Measurements from ENCODE around the gene CCDC182.
A peak's percentile ranks its signal among the peaks of the same experiment; 100 is the strongest.

The CCDC182 gene

GRCh38 chr17:57746221-57746620 is 1.1 kb upstream of the CCDC182 start:
- Mint-ChIP-seq H3K4me3 (no peak overlapping the region), H3K4me1 (peaks cover 19% of the 10 kb centered on the region), H3K27ac (no peak overlapping the region), H3K27me3 (no peaks in the 10 kb centered on the region), H3K9me3 (no peaks in the 10 kb centered on the region)
- no peak for DNase-seq
- ATAC-seq: no peak

DNA sequence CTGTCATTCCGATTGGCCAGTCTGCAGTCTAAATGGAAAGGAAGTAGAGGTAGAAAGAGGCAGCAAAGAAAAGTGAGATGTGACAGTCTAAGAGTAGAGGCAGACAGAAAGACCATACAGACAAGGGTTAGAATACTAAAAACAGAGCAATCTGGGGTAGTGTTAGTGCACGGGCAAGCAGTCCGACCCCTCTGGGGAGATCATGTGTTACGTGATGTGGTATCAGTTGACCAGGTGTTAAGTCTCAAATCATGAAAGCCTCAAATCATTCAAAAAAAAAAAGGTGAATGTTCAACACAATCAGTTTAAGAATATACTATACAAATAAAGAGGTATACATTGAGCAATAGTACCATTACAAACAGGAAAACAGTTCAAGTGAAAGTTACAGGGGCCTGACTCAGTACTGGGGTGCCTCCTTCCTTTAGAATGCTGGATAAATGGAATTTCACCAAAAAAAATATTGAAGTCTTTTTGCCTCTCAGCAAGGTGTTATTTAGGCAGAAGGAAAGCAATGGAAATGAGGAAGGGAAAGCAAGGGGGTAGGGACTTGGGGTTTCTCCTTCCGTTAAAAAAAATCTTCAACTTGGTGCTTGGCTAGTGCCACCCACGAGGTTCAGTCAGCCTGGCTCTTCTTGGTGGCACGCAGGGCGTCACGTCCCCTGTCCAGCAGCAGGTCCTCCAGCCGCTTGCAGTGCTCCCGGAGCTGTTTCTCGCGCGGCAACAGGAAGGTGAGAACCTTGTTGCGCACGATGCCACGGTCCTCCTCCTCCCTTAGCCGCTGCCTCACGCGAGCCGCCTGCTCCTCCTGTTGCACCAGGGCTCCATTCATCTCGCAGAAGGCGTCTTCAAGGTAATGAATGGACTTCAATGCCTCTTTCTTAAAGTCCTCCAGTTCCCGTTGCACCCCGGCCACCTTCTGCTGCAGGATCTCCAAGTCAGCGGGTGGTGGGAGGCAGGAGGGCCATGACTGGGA is 616 bp downstream of the CCDC182 start:
- Mint-ChIP-seq H3K4me1 (peaks cover 13% of the 10 kb centered on the region), H3K4me3 (no peak overlapping the region), H3K27ac (no peak overlapping the region), H3K27me3 (no peaks in the 10 kb centered on the region), H3K9me3 (no peaks in the 10 kb centered on the region)
- ATAC-seq (no peak), DNase-seq (no peak)

DNA sequence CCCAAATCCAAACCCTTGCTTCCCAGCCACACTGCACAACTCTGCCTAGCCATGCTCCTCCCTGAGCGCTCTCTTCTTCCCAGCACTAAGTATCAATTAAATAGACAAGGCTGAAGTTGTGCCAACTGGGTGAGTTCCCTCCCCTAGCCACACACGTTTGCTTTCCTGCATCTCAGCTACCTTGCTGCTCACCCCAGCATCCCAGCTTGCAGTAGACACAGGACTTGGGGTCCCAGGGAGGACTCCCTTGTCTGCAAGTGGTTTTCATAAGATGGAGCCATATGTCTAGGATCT is 4.9 kb downstream of the CCDC182 start:
- no peak overlapping the region for H3K27ac Mint-ChIP-seq
- H3K27me3 Mint-ChIP-seq: no peaks in the 10 kb centered on the region
- ATAC-seq: peak; percentile 7

DNA sequence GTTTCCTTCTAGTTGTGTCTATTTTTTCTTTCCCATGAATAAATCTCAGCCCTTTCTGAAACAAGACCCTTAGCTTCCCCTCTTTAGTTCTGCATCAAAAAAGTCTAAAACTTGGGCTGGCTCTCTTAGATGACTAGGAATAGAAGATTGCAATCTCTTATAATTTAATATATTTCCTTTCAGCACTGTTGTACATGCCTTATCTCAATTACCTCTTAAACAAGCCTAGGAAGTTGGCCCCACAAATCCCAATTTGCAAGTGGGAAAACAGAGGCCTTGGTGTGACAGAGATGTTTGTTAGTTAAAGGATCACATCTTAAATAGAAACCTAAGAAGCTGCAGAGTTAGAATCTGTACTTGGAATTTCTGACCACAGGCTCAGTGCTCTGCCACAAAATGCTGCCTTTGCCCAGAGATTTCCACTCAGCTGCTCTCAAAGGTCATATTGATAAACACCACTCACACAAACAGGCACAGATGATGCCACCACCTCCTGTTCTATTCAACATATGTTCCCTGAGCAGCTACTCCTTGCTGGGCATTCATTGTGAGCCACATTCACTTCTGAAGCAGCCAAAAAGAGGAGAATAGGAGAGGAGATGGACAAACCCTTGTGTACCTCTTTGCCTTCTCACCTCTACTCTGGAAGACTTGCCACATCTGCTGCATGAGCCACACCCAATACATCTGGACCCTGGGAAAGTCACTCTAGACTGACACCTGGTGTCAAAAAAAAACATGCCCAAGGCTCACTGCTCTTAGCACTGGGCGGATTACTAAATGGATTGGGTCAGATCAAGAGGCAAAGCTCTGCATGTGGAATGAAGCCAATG is 5.5 kb downstream of the CCDC182 start:
- ATAC-seq (peak; percentile 90), DNase-seq (peak in 1 of 2 donors; percentile 26)
- no peaks in the 10 kb centered on the region for H3K9me3 Mint-ChIP-seq

More for the DNA sequence above, 4.9 kb downstream of the CCDC182 start:
- DNase-seq: no peak
- Mint-ChIP-seq H3K9me3 (no peaks in the 10 kb centered on the region), H3K4me3 (no peak overlapping the region), H3K4me1 (peaks cover 7% of the 10 kb centered on the region)

GRCh38 chr17:57737450-57737849 is 7.6 kb downstream of the CCDC182 start:
- peaks cover 7% of the 10 kb centered on the region for H3K4me1 Mint-ChIP-seq
- ATAC-seq (no peak), DNase-seq (no peak)
- no peaks in the 10 kb centered on the region for H3K9me3 Mint-ChIP-seq
- H3K27ac Mint-ChIP-seq: no peak overlapping the region
- no peak overlapping the region for H3K4me3 Mint-ChIP-seq
- H3K27me3 Mint-ChIP-seq: no peaks in the 10 kb centered on the region

More for the DNA sequence above, 5.5 kb downstream of the CCDC182 start:
- no peak overlapping the region for H3K27ac Mint-ChIP-seq
- H3K4me1 Mint-ChIP-seq: peaks cover 7% of the 10 kb centered on the region
- no peaks in the 10 kb centered on the region for H3K27me3 Mint-ChIP-seq
- no peak overlapping the region for H3K4me3 Mint-ChIP-seq

- Mint-ChIP-seq H3K4me1 (peaks cover 7% of the 10 kb centered on the region), H3K27me3 (no peaks in the 10 kb centered on the region), H3K27ac (no peak overlapping the region), H3K9me3 (no peaks in the 10 kb centered on the region), H3K4me3 (no peak overlapping the region)
- ATAC-seq (peak; percentile 59), DNase-seq (peak in 1 of 2 donors; percentile 21)
Measured at GRCh38 chr17:57735707-57736106, 9.4 kb downstream of the CCDC182 start.

- DNase-seq: no peak
- H3K4me1 Mint-ChIP-seq: peaks cover 6% of the 10 kb centered on the region
- H3K4me3 Mint-ChIP-seq: no peak overlapping the region
- peak overlapping the region in 1 of 2 donors; percentile 29 for H3K27ac Mint-ChIP-seq
- no peak for ATAC-seq
- H3K27me3 Mint-ChIP-seq: no peaks in the 10 kb centered on the region
- no peaks in the 10 kb centered on the region for H3K9me3 Mint-ChIP-seq
Measured at GRCh38 chr17:57735230-57735629, 9.9 kb downstream of the CCDC182 start.

DNA sequence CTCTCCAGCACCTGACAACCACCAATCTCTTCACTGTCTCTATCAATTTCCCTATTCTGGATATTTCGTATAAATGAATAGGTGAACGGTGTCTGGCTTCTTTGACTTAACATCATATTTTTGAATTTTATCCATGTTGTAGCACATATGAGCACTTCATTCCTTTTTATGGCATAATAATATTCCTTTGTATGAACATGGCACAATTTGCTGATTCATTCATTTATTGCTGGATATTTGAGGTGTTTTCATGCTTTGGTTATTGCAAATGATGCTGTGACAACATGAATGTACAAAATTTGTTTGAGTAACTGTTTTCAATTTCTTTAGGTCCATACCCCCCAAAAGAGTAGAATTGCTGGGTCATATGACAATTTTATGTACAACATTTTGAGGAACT is 12.0 kb downstream of the CCDC182 start:
- no peaks in the 10 kb centered on the region for H3K27me3 Mint-ChIP-seq
- ATAC-seq: no peak
- H3K4me1 Mint-ChIP-seq: no peaks in the 10 kb centered on the region
- no peak for DNase-seq
- no peak overlapping the region for H3K27ac Mint-ChIP-seq
- H3K4me3 Mint-ChIP-seq: no peak overlapping the region
- no peaks in the 10 kb centered on the region for H3K9me3 Mint-ChIP-seq

GRCh38 chr17:57732062-57732461 is 13.0 kb downstream of the CCDC182 start:
- no peaks in the 10 kb centered on the region for H3K27me3 Mint-ChIP-seq
- no peak overlapping the region for H3K27ac Mint-ChIP-seq
- DNase-seq: no peak
- no peaks in the 10 kb centered on the region for H3K9me3 Mint-ChIP-seq
- no peak for ATAC-seq
- H3K4me1 Mint-ChIP-seq: no peaks in the 10 kb centered on the region
- no peak overlapping the region for H3K4me3 Mint-ChIP-seq

GRCh38 chr17:57730026-57730701 is 14.9 kb downstream of the CCDC182 start:
- peak; percentile 43 for ATAC-seq
- H3K27me3 Mint-ChIP-seq: no peaks in the 10 kb centered on the region
- no peaks in the 10 kb centered on the region for H3K4me1 Mint-ChIP-seq
- H3K9me3 Mint-ChIP-seq: no peaks in the 10 kb centered on the region
- no peak overlapping the region for H3K27ac Mint-ChIP-seq
- no peak overlapping the region for H3K4me3 Mint-ChIP-seq
- DNase-seq: no peak

- DNase-seq (no peak), ATAC-seq (no peak)
- no peaks in the 10 kb centered on the region for H3K9me3 Mint-ChIP-seq
- H3K27ac Mint-ChIP-seq: no peak overlapping the region
- H3K4me1 Mint-ChIP-seq: peaks cover 6% of the 10 kb centered on the region
- H3K4me3 Mint-ChIP-seq: no peak overlapping the region
- H3K27me3 Mint-ChIP-seq: no peaks in the 10 kb centered on the region
Measured at GRCh38 chr17:57727630-57728175, 17.4 kb downstream of the CCDC182 start.

GRCh38 chr17:57726838-57727237 is 18.3 kb downstream of the CCDC182 start:
- H3K4me3 Mint-ChIP-seq: no peak overlapping the region
- H3K9me3 Mint-ChIP-seq: no peaks in the 10 kb centered on the region
- DNase-seq (no peak), ATAC-seq (no peak)
- H3K27ac Mint-ChIP-seq: no peak overlapping the region
- peaks cover 6% of the 10 kb centered on the region for H3K4me1 Mint-ChIP-seq
- H3K27me3 Mint-ChIP-seq: no peaks in the 10 kb centered on the region

- DNase-seq (no peak), ATAC-seq (no peak)
- Mint-ChIP-seq H3K4me3 (no peak overlapping the region), H3K27me3 (no peaks in the 10 kb centered on the region), H3K9me3 (no peaks in the 10 kb centered on the region), H3K27ac (peak overlapping the region in 1 of 2 donors; percentile 57), H3K4me1 (peaks cover 6% of the 10 kb centered on the region)
Measured at GRCh38 chr17:57726213-57726790, 18.8 kb downstream of the CCDC182 start.

DNA sequence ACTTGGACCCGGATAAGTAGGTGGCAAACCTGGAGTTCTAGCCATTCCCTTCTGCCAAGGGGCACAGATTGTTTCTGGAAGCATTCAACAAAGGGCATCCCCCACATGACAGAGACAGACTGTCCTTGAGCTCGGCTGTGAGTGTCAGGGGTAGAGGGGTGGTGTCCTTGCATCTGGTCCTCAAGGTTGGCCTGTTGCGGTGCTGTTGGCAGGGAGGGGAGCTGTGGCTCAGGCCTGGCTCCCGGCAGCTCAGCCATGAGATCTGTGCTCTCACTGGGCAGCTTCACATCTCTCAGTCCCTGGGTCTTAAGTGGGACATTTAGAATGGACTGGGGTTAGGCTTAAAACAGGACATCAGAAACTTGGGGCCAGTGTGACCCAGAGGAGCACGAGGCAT is 20.4 kb downstream of the CCDC182 start:
- no peak for DNase-seq
- ATAC-seq: no peak
- Mint-ChIP-seq H3K4me3 (no peak overlapping the region), H3K9me3 (no peaks in the 10 kb centered on the region), H3K27ac (no peak overlapping the region), H3K4me1 (peaks cover 6% of the 10 kb centered on the region), H3K27me3 (no peaks in the 10 kb centered on the region)
